Activated CD4-positive, alpha-beta T cell treated with anti-CD3 and anti-CD28 coated beads for 1 hour (primary cell): ENCODE results near the gene BCAR3.

Source experiments
- DNase-seq: peaks from one replicate; pipeline ENCODE4 v3.0.0-alpha.2; 2020

The BCAR3 gene

DNA sequence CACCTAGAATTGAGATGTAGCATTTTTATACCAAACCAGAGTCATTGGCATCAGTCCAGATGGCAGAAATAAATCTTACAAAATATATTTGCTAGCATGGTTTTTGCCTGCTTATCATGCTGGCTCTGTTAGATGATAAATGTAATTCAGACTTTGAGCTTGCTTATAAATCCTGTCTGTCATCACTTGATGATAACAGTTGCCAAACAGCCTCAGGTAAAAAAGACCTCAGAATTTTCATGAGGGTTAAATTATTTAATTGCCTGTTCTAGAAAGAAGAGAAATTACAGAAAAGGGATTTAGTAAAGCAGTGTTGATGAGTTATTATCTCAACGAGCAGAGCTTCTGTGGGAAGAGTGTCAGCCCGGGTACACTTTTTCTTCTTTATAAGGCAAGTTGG lies 150.4 kb downstream of the BCAR3 start:
- no peak for DNase-seq

DNA sequence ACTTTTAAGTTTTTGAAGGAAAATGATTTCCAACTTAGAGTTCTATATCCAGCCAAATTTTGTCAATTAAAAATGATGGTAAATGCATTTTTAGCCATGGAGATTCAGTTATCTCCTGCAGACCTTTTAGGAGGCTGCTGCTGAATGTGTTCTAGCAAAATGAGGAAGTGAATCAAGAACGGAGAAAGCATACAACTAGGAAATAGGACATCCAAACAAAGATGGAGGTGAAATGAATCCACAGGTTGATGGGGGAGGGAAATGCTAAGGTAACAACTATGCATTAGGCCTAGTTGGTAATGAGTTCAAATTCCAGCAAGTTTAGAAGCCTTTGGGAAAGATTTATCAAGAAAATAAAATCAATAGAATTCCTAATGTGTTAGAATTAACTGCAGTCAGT lies 153.2 kb downstream of the BCAR3 start:
- DNase-seq: no peak

- DNase-seq: no peak
These were observed 155.2 kb downstream of the BCAR3 start for GRCh38 chr1:93526431-93526830.

GRCh38 chr1:93525431-93525830 lies 156.2 kb downstream of the BCAR3 start:
- no peak for DNase-seq

DNA sequence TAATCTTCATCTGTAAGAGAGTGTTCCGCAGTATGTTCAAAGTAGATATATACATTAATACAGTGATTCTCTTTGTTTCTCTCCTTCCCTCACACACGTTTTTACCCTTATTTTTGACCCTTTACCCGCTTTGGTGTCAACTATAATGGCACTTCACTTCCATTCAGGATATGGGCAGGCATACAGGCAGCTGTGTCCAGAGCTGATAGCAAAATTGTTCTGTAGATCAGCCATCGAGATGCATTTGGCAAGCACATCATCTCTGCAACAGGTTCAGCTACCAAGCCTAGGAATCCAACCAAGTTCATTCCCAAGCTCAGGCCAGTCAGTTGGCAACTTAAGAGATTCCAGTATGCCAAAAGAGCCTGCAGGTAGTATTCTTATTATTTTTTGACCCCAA lies 158.9 kb downstream of the BCAR3 start:
- DNase-seq: no peak

- DNase-seq: no peak
These were observed 160.0 kb downstream of the BCAR3 start for GRCh38 chr1:93521618-93522017.

GRCh38 chr1:93519199-93519829 lies 162.3 kb downstream of the BCAR3 start:
- DNase-seq: no peak

DNA sequence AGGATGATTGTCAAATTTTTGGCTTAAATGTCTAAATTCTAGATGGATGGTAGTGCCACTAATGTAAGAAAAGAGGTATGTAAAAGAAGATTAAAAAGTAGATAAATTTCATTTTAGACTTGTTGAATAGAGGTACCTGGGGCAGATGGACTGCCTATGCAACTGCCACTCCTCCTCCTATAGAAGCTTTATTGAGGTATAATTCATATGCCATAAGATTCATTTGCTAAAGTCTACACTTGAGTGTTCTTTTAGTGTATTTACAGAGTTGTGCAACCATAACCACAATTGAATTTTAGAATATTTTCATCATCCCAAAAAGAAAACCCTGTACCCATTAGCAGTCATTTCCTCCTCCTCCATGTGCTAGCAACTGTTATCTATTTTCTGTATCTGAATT lies 163.1 kb downstream of the BCAR3 start:
- DNase-seq: no peak

DNA sequence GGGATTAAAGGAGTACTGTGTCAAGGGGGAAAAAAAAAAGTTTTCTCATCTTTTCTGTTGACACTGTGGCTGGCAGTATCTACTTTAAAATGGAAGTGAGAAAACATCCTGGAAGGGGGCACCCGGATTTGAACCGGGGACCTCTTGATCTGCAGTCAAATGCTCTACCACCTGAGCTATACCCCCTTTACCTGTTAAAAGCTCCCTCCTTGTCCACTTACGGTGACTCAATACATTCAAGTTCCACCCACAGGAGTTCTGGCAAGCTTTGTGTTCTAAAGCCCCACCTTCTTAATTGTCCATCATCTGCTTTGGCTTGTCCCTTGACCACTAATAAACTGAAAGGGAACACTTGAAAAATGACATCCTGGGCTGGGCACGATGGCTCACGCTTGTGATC lies 165.5 kb downstream of the BCAR3 start:
- no peak for DNase-seq
